ENCODE data around the gene STRIP2.

STRIP2 gene

DNA sequence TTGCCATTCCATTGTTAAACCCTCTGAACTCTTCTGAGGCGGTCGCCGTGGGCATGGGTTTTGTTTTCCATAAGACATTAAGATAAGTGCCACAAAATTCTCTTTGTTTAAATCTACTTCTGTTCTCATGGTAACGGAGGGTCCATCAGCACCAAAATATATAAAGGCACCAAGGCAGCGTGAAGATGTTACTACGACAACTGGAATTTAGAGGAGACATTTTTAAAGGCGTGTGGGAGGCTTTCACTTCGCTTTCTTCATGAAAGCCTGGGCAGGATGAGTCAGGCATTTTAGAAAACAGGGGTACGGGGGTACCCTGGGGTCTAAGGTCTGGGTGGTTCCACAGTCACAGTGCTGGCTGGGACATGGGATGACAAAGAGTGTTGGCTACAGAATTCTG lies 102.1 kb downstream of the STRIP2 start:
- TF ChIP-seq, protein P1, sequence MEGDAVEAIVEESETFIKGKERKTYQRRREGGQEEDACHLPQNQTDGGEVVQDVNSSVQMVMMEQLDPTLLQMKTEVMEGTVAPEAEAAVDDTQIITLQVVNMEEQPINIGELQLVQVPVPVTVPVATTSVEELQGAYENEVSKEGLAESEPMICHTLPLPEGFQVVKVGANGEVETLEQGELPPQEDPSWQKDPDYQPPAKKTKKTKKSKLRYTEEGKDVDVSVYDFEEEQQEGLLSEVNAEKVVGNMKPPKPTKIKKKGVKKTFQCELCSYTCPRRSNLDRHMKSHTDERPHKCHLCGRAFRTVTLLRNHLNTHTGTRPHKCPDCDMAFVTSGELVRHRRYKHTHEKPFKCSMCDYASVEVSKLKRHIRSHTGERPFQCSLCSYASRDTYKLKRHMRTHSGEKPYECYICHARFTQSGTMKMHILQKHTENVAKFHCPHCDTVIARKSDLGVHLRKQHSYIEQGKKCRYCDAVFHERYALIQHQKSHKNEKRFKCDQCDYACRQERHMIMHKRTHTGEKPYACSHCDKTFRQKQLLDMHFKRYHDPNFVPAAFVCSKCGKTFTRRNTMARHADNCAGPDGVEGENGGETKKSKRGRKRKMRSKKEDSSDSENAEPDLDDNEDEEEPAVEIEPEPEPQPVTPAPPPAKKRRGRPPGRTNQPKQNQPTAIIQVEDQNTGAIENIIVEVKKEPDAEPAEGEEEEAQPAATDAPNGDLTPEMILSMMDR (IDR thresholded peaks at IDR 0.05; ENCODE audit: low read depth, low read length, missing control alignments), result no peak
- DNase-seq (ENCODE audit: low read depth), result no peak
- no peak overlapping the region for H3K4me3 ChIP-seq (ENCODE audit: low read depth, low read length)
